HEK293T (cell line): ENCODE measurements around the gene FZD7.

ENCODE experiments used
- CTCF ChIA-PET: fragments of 350-600 bp; formaldehyde crosslinking; extraction: SDS; loops from one replicate; lab custom pipeline; 2021; ENCODE audit warnings: antibody characterized with exemption, inconsistent platforms; lab: Yijun Ruan, JAX
- POLR2A ChIA-PET: fragments of 350-600 bp; formaldehyde crosslinking; extraction: SDS; loops from one replicate; lab custom pipeline; 2020; ENCODE audit warnings: antibody characterized with exemption, inconsistent platforms; lab: Yijun Ruan, JAX
- DNase-seq: peaks from one replicate; pipeline ENCODE4 v3.0.0; 2012; ENCODE audit warnings: mixed read lengths; ENCODE audit errors: extremely low spot score
- ARNT ChIP-seq: fragments of 450-650 bp; IDR thresholded peaks from 2 replicates; pipeline ENCODE4 v1.6.1; 2017; ENCODE audit warnings: mild to moderate bottlenecking
- BHLHE40 ChIP-seq: fragments of 450-650 bp; IDR thresholded peaks from 2 replicates; pipeline ENCODE4 v1.6.1; 2016; ENCODE audit warnings: mild to moderate bottlenecking, moderate library complexity, borderline replicate concordance
- CTBP1 ChIP-seq: fragments of 450-650 bp; IDR thresholded peaks from 2 replicates; pipeline ENCODE4 v1.6.1; 2016; ENCODE audit warnings: borderline replicate concordance
- ELF4 ChIP-seq: fragments of 450-650 bp; IDR thresholded peaks from 2 replicates; pipeline ENCODE4 v1.6.1; 2017; ENCODE audit warnings: antibody characterized with exemption
- FOXA1 ChIP-seq: fragments of 450-650 bp; IDR thresholded peaks from 2 replicates; pipeline ENCODE4 v1.6.1; 2016; ENCODE audit warnings: mild to moderate bottlenecking
- FOXK2 ChIP-seq: fragments of 450-650 bp; IDR thresholded peaks from 2 replicates; pipeline ENCODE4 v1.6.1; 2016; ENCODE audit warnings: mild to moderate bottlenecking
- FOXM1 ChIP-seq: fragments of 450-650 bp; IDR thresholded peaks from 2 replicates; pipeline ENCODE4 v1.6.1; 2017; ENCODE audit warnings: mild to moderate bottlenecking, borderline replicate concordance
- HDGF ChIP-seq: fragments of 450-650 bp; IDR thresholded peaks from 2 replicates; pipeline ENCODE4 v1.6.1; 2017; ENCODE audit warnings: antibody characterized with exemption, borderline replicate concordance
- L3MBTL2 ChIP-seq: fragments of 450-650 bp; conservative IDR thresholded peaks from 2 replicates; pipeline ENCODE4 v1.6.1; 2016; ENCODE audit warnings: mild to moderate bottlenecking
- LEF1 ChIP-seq: fragments of 450-650 bp; IDR thresholded peaks from 2 replicates; pipeline ENCODE4 v1.6.1; 2017; ENCODE audit warnings: mild to moderate bottlenecking, borderline replicate concordance
- NFRKB ChIP-seq: fragments of 450-650 bp; IDR thresholded peaks from 2 replicates; pipeline ENCODE4 v1.6.1; 2016; ENCODE audit warnings: mild to moderate bottlenecking, moderate library complexity
- SP1 ChIP-seq: fragments of 450-650 bp; IDR thresholded peaks from 2 replicates; pipeline ENCODE4 v1.6.1; 2017
- SUZ12 ChIP-seq: fragments of 450-650 bp; IDR thresholded peaks from 2 replicates; pipeline ENCODE4 v1.6.1; 2016; ENCODE audit warnings: mild to moderate bottlenecking
- TARDBP ChIP-seq: fragments of 450-650 bp; IDR thresholded peaks from 2 replicates; pipeline ENCODE4 v1.6.1; 2016
- ZNF384 ChIP-seq: fragments of 450-650 bp; IDR thresholded peaks from 2 replicates; pipeline ENCODE4 v1.6.1; 2016
- TF ChIP-seq, protein P1 (sequence below): fragments of 450-650 bp; IDR thresholded peaks from 2 replicates; pipeline ENCODE4 v1.6.1; 2016

The FZD7 gene

DNA sequence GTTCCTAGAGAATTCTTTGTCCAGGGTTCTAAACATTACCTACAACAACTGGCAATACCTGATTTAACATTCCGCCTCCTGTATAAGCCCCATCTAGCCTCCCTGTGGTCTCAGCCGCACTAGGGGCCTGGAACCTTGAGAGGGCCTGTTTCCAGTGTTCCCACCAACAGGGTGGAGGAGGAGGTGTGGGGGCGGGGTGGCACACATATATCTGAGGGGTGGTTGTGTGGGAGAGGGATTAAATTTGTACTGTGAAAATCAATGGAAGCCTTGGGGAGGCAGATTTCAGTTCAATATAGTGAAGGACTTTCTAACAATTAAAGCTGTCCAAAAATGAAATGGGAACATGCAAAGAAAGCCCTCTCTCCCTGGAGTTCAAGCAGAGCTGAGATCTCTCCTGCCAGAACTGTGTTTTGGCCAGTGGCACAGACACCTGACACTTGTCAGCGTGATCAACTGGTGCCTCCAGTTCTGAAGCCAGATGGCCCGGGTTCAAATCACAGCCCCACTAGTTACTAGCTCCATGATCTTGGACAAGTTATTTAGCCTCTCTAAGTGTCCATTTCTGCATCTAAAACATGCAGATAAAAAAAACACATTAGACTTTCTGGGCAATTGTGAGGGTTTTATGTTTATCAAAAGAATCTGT is 17.0 kb upstream of the FZD7 start:
- DNase-seq, result no peak
- CTCF ChIA-PET, result no interaction called here
- POLR2A ChIA-PET, result no interaction called here
- TF ChIP-seq SP1 (no peak), TARDBP (no peak), HDGF (no peak), FOXM1 (no peak)

DNA sequence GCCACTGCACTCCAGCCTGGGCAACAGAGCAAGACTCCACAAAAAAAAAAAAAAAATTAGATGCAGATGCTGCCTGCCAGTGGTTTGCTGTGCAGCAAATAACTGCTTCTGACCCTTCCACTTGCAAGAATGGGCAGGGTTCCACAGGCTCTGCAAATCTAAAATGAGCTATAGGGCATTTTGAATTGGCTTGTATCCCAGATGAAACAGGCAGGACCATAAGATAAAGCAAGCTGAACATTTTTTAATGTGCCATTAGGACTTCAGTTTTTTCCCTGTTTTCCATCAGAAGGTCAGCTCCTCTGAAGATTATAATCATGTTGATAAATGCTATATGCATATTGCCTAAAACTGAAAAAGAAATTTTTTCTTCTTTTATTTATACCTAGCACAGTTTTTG is 15.7 kb upstream of the FZD7 start:
- ChIA-PET CTCF (no interaction called here), POLR2A (no interaction called here)
- TF ChIP-seq ARNT, result no peak
- TF ChIP-seq SUZ12, result no peak
- no peak for TF ChIP-seq HDGF
- no peak for TF ChIP-seq NFRKB
- no peak for DNase-seq

DNA sequence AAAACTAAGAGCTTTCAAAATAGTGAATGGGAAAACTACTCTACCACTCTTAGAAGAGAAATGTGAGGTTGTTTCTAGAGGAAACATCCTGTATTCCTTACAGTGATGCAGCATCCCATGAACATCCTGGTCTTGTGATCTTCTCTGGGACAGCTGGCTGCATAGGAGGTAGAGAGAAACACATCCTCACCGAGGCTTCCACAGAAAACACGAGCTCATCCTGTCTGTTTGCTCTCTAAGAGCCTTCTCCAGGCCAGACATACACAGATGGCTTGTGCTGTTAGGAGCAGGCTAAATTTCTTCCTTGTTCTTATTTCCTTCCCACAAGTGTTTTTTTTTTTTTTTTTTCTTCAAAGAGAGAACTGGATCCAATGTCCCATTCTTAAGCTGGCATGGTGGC is 14.7 kb upstream of the FZD7 start:
- no peak for TF ChIP-seq CTBP1
- no peak for TF ChIP-seq FOXM1
- no peak for TF ChIP-seq BHLHE40
- TF ChIP-seq FOXK2, result no peak
- no peak for TF ChIP-seq SUZ12
- TF ChIP-seq ELF4, result no peak
- TF ChIP-seq HDGF, result no peak
- TF ChIP-seq FOXA1, result no peak
- TF ChIP-seq ARNT, result no peak
- no peak for TF ChIP-seq LEF1
- no peak for TF ChIP-seq ZNF384
- TF ChIP-seq NFRKB, result no peak
- no peak for TF ChIP-seq SP1
- no peak for TF ChIP-seq TARDBP
- TF ChIP-seq, protein P1, sequence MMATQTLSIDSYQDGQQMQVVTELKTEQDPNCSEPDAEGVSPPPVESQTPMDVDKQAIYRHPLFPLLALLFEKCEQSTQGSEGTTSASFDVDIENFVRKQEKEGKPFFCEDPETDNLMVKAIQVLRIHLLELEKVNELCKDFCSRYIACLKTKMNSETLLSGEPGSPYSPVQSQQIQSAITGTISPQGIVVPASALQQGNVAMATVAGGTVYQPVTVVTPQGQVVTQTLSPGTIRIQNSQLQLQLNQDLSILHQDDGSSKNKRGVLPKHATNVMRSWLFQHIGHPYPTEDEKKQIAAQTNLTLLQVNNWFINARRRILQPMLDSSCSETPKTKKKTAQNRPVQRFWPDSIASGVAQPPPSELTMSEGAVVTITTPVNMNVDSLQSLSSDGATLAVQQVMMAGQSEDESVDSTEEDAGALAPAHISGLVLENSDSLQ, result no peak
- no peak for DNase-seq
- ChIA-PET CTCF (no interaction called here), POLR2A (no interaction called here)

DNA sequence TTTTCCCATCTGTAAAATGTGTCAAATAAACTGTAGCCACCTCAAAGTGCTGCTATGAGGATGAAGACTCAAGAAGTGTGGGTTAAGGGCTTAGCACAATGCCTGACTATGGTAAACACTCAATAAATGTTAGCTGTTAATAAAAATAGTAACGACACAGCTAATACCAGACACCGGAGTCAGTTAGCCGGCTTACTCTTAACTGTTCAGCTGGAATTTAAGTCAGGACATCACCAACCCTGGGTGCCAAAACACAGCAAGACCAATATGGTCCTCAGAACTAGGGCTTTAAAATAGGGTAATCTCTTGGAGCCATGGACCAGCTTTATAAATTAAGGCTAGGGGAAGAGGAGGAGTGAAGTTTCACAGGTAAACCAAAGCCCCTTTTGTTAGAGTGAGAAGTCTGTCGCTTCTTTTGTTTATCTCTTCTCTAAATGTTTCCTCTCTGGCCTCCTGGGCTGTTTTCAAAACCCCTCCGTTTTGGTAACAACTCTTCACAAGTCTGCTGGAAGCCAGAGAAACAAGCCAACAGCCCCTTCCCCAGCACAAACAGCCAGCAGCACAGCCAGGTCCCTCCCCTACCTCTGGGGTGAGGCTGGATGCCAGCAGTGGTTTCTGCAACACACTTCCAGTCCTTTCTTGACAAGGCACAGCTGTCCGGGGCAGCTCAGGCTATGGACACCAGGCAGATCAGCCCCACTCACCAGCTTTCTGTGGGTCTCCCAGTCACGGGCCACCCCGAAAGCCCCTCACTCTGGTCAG is 13.8 kb upstream of the FZD7 start:
- POLR2A ChIA-PET, result no interaction called here
- no peak for TF ChIP-seq CTBP1
- no peak for TF ChIP-seq FOXM1
- no peak for TF ChIP-seq FOXK2
- no peak for TF ChIP-seq SP1
- no peak for TF ChIP-seq FOXA1
- no peak for TF ChIP-seq ELF4
- TF ChIP-seq L3MBTL2, result no peak
- TF ChIP-seq SUZ12, result no peak
- no peak for TF ChIP-seq ARNT
- no peak for TF ChIP-seq NFRKB
- TF ChIP-seq ZNF384, result no peak
- no peak for TF ChIP-seq HDGF
- TF ChIP-seq, protein P1, result no peak
- no peak for TF ChIP-seq BHLHE40
- TF ChIP-seq LEF1, result no peak
- TF ChIP-seq TARDBP, result no peak
- no peak for DNase-seq
- CTCF ChIA-PET, result no interaction called here

DNA sequence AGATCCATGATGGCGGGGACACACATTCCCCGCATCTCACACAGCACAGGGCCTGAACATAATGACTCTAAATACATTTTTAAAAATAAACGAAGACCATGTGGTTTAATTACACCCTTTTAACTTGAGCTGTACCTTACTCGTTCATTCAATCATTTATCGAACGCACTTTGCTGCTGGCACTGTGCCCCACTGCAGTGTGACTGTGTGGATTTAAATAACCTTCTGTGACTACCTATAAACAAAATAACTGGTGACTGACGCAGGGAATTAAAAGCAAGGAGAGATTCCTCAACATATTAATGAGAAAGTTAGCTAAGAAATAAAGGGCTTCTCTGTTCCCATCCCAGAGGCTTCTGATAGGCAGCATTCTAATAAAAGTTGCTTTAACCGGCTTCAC is 10.9 kb upstream of the FZD7 start:
- CTCF ChIA-PET, result no interaction called here
- no peak for DNase-seq
- POLR2A ChIA-PET, result no interaction called here
- TF ChIP-seq FOXA1 (no peak), TARDBP (no peak), NFRKB (no peak), ZNF384 (no peak)

DNA sequence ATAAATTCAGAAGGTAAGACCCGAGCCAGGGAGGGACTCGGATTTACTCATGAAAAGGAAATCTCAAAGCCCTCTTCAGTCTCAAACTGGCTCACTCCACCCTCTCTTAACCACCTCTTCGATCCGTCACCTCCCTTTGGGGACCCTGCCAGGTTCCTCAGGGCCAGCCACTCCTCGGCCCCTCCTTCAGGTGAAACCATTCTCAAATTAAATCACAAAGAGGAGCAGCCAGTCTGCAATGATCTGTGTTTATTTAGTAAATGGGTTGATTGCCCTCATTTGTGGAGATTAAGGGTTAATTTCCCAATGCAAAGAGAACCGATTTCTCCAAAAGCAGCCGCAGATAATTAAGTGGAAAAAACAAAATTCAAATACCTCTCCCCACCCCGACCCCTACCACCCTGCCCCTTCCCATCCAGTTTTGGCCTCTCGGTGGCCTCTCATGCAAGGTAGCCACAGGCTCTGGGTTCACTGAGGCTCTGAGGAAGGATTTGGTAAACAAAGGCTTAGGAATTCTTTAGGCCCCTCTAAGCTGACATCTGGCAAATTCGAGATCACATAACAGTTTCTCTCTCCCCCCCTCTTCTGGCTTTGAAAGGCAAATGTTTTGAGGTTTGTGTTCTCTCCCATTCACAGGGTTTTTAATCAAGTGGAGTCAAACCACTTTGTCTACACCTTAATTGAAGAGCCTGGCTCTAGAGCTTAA is 10.3 kb upstream of the FZD7 start:
- no peak for DNase-seq
- POLR2A ChIA-PET, result no interaction called here
- no peak for TF ChIP-seq NFRKB
- no peak for TF ChIP-seq TARDBP
- CTCF ChIA-PET, result no interaction called here

DNA sequence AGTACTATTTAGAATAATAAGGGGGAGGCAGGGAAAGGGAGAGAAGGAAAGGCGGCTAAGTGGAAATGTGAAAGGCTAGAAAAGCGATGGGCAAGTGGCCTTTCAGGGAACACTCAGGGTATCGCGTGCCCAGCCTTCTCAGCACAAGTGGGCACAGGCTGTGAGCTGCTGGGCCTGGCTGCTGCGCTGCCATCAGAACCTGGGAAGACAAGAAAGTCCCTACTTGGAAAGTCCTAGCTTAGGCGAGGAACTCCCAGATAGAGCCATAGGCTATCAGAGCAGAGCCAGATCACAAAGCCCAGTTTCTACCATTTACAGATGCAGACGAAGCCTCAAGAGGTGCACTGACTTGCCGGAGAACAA is 9.8 kb upstream of the FZD7 start:
- ChIA-PET CTCF (no interaction called here), POLR2A (no interaction called here)
- TF ChIP-seq ZNF384 (no peak), ARNT (no peak), LEF1 (no peak), L3MBTL2 (no peak), CTBP1 (no peak), SP1 (no peak), HDGF (no peak), BHLHE40 (no peak), FOXA1 (no peak), NFRKB (no peak), FOXK2 (no peak), FOXM1 (no peak), ELF4 (no peak), TARDBP (no peak), SUZ12 (no peak)
- TF ChIP-seq, protein P1, result no peak

More for the DNA sequence above, 9.8 kb upstream of the FZD7 start:
- DNase-seq, result no peak
